ENCODE results near the gene ODC1.
A peak's percentile ranks its signal among the peaks of the same experiment; 100 is the strongest.

The ODC1 gene

GRCh38 chr2:10413503-10413902, 34.6 kb downstream of the ODC1 start:
- no peak for DNase-seq

- DNase-seq, result peak; percentile 12
Observed at GRCh38 chr2:10412380-10412779, 35.7 kb downstream of the ODC1 start.

DNA sequence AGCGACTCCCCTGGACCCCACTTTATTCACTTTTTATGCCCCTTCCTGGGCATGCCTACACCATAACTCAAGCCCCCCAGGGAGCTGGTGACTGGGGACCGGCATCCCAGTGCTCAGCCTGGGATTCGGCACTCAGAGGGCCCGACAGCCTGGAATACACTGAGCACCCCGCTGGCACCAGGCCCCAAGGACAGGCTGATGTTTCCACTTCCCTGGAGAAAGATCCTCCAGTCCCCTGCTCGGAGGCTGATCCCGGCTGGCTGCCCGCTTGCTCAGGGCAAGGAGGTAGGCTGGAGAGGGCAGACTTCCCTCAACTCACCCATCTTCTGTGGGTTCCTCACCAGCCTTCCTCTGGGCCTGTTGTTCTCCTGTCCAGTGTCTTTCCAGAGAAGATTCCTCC, 36.6 kb downstream of the ODC1 start:
- DNase-seq, result no peak

DNA sequence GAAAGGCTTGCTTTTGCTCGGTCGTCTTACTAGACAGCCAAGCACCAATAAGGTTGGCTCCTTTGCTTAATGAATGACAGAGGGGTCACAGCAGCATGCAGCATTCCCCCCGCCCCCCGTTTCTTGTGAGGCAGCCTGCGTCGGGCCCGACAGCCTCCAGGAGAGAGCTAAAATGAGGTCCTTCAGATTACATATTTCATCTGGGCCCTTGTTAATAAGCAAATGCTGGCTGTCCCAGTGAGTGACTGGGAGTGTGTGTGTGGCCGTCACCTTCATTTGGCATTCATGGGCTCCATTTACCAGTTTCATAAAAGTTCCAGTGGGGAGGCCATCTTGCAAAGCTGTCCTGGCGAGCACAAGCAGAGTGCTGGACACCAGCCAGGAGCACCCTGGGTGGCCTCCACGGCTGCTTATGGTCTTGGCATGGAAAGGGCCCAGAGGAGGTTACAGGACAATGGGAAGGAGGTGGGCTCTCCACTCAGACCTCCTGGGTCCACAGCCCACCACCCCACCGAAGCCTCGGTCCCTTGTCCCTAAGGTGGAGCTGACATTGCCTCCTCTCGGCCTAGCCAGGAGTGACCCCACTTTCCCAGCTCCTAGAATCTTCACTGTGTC, 37.2 kb downstream of the ODC1 start:
- no peak for DNase-seq

GRCh38 chr2:10410001-10410822, 37.9 kb downstream of the ODC1 start:
- DNase-seq, result no peak

- peak; percentile 84 for DNase-seq
Observed at GRCh38 chr2:10408649-10409579, 39.2 kb downstream of the ODC1 start.

DNA sequence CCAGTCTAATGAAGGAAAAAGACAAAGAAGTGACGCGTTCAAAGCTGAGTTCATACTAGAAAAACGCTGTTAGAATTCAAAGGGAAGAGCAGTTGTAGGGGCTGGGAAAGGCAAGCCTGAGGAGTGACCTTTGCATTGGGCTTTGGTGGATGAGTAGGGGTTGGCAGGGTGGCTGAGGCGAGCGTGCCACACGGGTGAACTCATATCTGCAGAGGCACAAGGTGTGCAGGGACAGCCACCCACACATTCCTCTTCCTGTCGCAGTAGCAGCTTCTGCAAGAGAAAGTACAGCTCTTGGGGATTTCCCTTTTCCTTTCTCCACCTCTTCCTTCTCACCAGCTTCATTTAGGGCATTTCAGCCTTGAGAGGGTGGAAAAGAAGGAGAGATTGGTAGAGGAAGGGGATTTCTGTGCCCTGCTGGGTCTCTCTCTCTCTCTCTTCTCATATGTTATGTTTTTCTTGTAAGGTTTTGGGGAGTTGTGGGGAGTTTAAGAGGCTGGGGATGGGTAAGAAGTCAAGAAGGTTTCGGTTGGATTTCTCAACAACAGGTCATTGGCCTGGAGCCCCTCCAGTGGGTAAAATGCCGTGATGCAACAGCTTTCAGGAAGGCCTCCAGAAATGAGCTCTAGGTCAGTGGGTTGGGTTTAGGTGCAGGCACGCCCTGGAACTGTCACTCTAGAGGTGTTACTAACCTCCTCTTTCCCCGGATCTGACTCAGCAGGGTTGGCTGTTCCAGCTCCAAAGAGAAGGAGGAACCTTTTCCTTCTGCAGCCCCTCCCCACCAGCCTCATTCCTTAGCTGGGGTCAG, 40.1 kb downstream of the ODC1 start:
- DNase-seq, result no peak

- DNase-seq, result no peak
Observed at GRCh38 chr2:10407432-10407831, 40.7 kb downstream of the ODC1 start.

GRCh38 chr2:10406491-10407188, 41.5 kb downstream of the ODC1 start:
- no peak for DNase-seq

DNA sequence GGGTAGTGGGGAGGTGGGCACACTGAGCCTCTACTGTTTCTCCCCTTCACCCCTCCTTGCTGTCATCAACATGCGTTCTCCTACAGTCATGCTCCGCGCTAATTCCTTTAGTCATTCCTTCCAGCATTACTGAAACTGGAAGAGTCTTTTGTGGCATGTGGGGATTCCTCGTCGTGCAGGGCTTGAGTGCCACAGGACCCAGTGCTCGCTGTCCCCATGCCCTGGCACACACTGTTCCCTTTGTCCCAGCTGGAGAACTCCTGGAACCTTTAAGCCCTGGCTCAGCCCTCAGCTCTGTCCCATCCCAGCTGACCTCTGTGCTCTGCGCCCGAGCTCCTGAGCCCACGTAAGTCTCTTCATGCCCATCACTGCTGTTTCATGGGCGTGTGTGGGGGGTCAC, 42.1 kb downstream of the ODC1 start:
- DNase-seq, result no peak

- peak; percentile 29 for DNase-seq
Observed at GRCh38 chr2:10405448-10405847, 42.7 kb downstream of the ODC1 start.

DNA sequence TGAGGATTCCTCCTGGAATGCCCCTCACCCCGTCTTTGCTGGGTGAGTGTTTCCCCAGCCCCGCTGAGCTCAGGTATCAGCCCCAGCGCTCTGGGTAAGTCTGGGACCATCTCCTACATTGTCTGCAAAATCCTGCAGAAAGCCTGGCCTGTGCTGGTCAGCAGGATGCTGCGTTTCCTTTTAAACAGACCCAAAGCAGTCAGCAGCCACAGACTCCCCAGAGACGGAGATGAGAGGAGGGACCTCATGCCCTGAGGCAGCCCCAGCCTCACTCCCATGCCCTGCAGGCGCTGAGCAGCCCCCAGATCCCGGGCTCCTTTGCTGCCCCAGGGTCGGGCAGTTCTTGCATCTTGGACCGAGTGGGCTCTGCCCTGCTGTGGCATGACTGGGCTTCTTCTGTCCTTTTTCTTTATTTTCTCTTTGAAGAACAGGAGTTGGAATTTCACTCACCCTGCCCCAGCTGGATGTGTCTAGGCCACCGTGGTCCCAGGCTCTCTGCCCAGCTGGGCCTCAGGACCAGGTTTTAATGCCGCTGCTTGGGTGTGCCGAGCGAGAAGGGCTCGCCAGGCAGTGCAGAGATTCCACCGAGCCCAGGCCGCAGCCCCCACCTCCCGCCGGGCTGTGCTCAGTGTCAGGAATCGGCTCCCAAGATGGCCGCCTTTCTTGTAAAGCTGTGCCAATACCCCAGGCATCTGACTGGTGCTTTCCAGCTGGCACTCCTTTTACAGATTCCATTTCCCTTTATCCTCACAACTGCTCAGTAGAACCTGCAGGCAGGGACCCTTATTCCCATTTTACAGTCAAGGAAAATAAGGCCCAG, 43.6 kb downstream of the ODC1 start:
- no peak for DNase-seq

- no peak for DNase-seq
Observed at GRCh38 chr2:10402653-10403215, 45.4 kb downstream of the ODC1 start.

- DNase-seq, result no peak
Observed at GRCh38 chr2:10402062-10402585, 46.0 kb downstream of the ODC1 start.

DNA sequence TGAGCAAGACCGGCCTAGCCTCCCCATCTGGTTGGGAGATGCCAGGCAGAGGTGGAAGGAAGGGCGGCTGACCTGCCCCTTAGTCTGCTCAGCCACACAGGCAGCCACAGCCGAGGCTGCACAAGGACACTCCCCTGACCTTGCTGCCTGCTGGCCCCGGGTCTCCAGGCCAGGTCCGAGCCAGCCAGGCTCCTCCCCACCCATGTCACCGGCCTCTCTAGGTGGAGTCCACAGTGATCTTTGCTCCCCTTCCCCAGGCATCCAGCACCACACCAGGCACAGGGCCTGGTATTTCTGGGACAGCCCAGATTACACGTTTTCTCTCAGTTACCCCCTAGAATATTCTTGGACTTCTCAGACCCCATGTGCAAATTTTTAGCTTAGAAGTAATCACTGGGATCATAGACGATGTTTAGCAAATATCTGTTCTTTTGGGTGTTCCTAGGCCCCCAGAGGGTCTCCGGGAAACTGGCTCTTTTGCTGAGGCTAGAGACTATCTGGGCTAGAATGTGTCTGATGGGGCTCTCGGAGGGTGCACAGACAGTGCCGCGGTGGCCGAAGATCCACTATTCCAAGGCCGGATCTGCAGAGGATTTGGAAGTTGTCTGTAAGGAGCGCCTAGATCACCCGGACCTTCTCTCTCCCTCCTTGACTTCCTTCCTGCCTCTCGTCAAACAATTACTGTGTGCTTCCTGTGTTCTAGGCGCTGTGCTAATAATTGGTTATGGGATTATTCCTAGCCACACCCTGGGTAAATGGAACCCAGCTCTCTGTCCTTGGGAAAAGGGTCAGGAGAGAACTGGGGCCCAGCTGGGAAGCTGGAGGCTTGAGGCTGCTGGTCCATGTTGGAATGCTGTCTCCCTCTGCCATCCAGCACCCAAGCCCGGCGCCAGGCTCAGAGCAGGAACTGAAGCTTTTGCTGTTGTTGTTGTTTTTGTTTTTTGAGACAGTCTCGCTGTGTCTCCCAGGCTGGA, 46.9 kb downstream of the ODC1 start:
- DNase-seq, result no peak

DNA sequence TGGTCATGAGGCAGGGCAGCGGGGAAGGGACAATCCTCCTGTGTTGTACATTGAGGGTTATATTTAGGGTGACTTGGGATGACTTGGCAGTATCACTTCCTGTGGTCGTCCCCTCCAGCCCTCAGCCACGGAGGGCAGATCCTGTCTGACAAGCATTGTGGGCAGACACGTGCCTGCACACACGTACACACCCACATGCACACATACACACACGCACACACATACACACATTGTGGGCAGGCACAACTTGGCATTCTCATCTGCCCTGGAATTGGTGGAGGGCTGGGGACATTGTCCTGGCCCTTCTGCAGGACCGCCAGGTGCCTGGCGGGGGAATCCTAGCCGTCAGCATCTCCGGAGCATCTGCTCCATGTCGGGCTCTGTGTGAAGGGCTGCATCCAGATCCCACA, 47.6 kb downstream of the ODC1 start:
- DNase-seq, result no peak

- DNase-seq, result no peak
Observed at GRCh38 chr2:10400002-10400401, 48.1 kb downstream of the ODC1 start.

DNA sequence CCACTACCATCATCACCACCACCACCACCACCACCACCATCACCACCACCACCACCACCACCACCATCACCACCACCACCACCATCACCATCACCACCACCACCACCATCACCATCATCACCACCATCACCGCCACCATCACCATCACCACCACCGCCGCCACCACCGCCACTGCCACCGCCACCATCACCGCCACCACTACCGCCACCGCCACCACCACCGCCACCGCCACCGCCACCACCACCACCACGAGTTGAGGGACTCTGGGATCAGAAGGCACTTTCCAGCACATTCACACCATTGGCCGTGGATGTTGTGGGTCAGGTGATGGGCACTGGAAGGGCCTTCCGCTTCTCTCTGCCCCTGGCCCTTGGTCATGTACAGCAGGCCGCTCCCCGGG, 48.8 kb downstream of the ODC1 start:
- no peak for DNase-seq

GRCh38 chr2:10398496-10398895, 49.6 kb downstream of the ODC1 start:
- no peak for DNase-seq

All from NCI-H1105 treated with DMSO at 0.1 percent for 48 hours (cell line).